B cell (primary cell): ENCODE results near the gene H2BK1.

Experiments
- CTCF ChIP-seq: fragments of 200-600 bp; IDR thresholded peaks from one replicate; pipeline ENCODE4 v1.8.0; 2022; ENCODE audit warnings: antibody characterized with exemption, mild to moderate bottlenecking
- EZH2 ChIP-seq: IDR thresholded peaks from 2 replicates; pipeline ENCODE4 v1.6.1; 2012; ENCODE audit warnings: borderline replicate concordance, low read depth, mild to moderate bottlenecking, moderate library complexity, low read length; ENCODE audit not compliant: insufficient read depth, poor library complexity, severe bottlenecking

- TF ChIP-seq CTCF (no peak), EZH2 (no peak)
These were observed 43.6 kb downstream of the H2BK1 start for GRCh38 chr7:151166629-151167196.
